ENCODE measurements around the gene PLEKHG5. TPM values are rescaled to one million over a fixed set of nuclear protein-coding genes. Genes with fewer than 3 reads are reported as not detected.

PLEKHG5 gene
- total and polyA plus RNA-seq, 4 donors, result 3.4 to 22.9 (median 10.0) TPM

DNA sequence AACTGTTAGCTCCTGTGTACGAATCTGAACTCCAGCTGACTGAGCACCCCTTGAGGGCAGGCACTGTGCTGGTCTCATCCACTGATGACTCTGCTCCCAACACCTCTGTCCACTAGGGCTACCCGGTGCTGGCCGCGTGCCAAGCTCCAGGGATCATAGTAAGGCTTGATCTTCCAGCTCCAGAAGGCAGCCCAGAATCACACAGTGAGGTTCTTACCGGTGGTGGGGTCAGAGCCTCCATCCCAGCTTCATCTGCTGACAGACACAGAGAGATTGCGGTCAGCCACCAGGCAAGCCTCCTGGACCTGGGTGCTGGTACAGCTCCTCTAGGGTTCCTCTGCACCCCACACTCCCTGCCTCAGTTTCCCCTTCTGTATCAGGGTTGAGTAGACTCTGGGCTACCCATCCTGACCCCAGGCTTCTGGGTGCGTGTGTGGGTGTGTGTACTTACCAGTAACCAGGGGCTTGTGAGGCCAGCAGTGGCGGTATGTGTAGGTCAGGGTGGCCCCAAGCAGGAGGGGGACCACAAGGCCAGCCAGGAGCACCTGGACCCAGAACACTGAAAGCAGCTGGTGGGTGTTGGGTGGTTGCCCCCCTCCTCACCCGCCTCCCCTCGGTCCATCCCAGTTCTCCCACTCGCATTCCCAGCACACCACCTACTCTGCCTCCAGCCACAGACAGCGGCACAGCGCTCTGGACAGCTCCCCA, 28.9 kb downstream of the PLEKHG5 start:
- ATAC-seq (ENCODE audit: insufficient read depth, low FRiP score), result no peak
- Histone ChIP-seq H3K4me3 (no peak overlapping the region), H3K27ac (ENCODE audit: low read depth in 1 of 2, low read length in 1 of 2) (no peak overlapping the region), H3K9ac (ENCODE audit: insufficient read depth in 1 of 2, low read length in 2 of 2) (no peak overlapping the region), H3K4me1 (ENCODE audit: control insufficient read depth in 5 of 5, insufficient read depth in 5 of 5, low read length in 5 of 5) (peaks cover 0 to 20% (median 0%) of the 10 kb centered on the region in 5 donors), H3K9me3 (ENCODE audit: control insufficient read depth in 4 of 4, insufficient read depth in 3 of 4, low read length in 3 of 4) (peaks cover 0 to 3% (median 0%) of the 10 kb centered on the region in 4 donors), H3K36me3 (ENCODE audit: control insufficient read depth in 4 of 4, insufficient read depth in 4 of 4, low read length in 4 of 4) (peaks cover 0 to 7% (median 4%) of the 10 kb centered on the region in 4 donors), H3K27me3 (ENCODE audit: control insufficient read depth in 3 of 3, insufficient read depth in 3 of 3, low read length in 2 of 3) (peaks cover 0 to 5% (median 0%) of the 10 kb centered on the region in 3 donors)
- TF ChIP-seq CTCF (IDR thresholded peaks at IDR 0.05; ENCODE audit: control extremely low read depth, extremely low read depth), result no peak
- DNase-seq, result no peak
- 90 to 93% methylated on average over 13 of the region's 13 CpGs for WGBS, 2 donors

DNA sequence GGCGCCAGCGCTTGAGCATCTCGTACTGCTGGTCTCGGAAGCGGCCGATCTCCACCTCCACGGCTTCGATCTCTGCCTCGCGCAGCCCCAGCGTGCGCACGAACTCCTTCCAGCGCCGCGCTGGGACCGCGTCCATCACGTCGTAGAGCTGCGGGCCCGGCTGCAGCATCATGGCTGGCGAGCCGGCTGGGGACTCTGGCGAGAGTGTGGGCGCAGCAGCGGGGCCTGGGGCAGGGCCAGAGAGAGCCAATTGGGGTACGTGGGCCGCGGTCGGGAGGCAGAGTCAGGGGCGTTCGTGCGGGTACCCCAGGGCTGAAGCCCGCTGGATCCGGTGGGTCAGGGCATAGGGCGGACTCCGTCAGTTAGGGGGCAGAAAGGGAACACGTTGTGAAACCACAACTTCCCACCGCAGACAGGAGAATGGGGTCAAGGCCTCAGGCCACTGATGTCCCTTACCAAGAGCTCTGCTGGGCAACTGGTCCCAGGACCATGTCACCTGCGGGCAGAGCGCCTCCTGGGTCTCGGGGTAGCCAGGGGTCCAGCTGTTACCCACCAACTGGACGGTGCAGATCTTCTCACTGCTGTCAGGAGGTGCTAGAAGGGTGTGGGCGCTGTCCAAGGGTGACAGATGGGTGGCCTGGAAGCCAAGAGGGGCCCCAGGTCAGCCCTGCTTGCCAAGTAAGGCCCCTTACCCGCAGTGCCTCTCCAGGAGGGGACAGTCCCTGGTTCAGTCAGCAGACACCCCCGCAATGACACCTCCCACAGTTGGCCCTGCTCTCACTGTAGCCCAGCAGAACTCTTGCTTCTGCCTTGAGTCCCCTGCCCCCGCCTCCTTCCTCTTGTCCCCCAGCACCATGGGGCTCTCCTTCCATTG, 29.7 kb downstream of the PLEKHG5 start:
- H3K36me3 ChIP-seq (ENCODE audit: control insufficient read depth in 4 of 4, insufficient read depth in 4 of 4, low read length in 4 of 4), result peaks cover 0 to 7% (median 4%) of the 10 kb centered on the region in 4 donors
- WGBS, 2 donors, result 89 to 92% methylated on average over 48 of the region's 48 CpGs
- H3K4me3 ChIP-seq, result no peak overlapping the region
- H3K4me1 ChIP-seq (ENCODE audit: control insufficient read depth in 5 of 5, insufficient read depth in 5 of 5, low read length in 5 of 5), result peaks cover 0 to 20% (median 0%) of the 10 kb centered on the region in 5 donors
- no peak for ATAC-seq (ENCODE audit: insufficient read depth, low FRiP score)
- H3K9me3 ChIP-seq (ENCODE audit: control insufficient read depth in 4 of 4, insufficient read depth in 3 of 4, low read length in 3 of 4), result peaks cover 0 to 3% (median 0%) of the 10 kb centered on the region in 4 donors
- peaks cover 0 to 11% (median 7%) of the 10 kb centered on the region in 3 donors for H3K27me3 ChIP-seq (ENCODE audit: control insufficient read depth in 3 of 3, insufficient read depth in 3 of 3, low read length in 2 of 3)
- no peak overlapping the region for H3K9ac ChIP-seq (ENCODE audit: insufficient read depth in 1 of 2, low read length in 2 of 2)
- no peak for TF ChIP-seq CTCF (IDR thresholded peaks at IDR 0.05; ENCODE audit: control extremely low read depth, extremely low read depth)
- H3K27ac ChIP-seq (ENCODE audit: low read depth in 1 of 2, low read length in 1 of 2), result no peak overlapping the region
- no peak for DNase-seq

- H3K27me3 ChIP-seq (ENCODE audit: control insufficient read depth in 3 of 3, insufficient read depth in 3 of 3, low read length in 2 of 3), result peaks cover 0 to 18% (median 14%) of the 10 kb centered on the region in 3 donors
- DNase-seq (peak; percentile 60 to 78 (median 74)), ATAC-seq (ENCODE audit: insufficient read depth, low FRiP score) (no peak)
- 78 to 89% methylated on average over 40 of the region's 40 CpGs for WGBS, 2 donors
- H3K9ac ChIP-seq (ENCODE audit: insufficient read depth in 1 of 2, low read length in 2 of 2), result peak overlapping the region in 1 of 2 donors; percentile 53
- peaks cover 0 to 7% (median 4%) of the 10 kb centered on the region in 4 donors for H3K36me3 ChIP-seq (ENCODE audit: control insufficient read depth in 4 of 4, insufficient read depth in 4 of 4, low read length in 4 of 4)
- H3K4me1 ChIP-seq (ENCODE audit: control insufficient read depth in 5 of 5, insufficient read depth in 5 of 5, low read length in 5 of 5), result peaks cover 0 to 20% (median 0%) of the 10 kb centered on the region in 5 donors
- H3K9me3 ChIP-seq (ENCODE audit: control insufficient read depth in 4 of 4, insufficient read depth in 3 of 4, low read length in 3 of 4), result peaks cover 0 to 6% (median 0%) of the 10 kb centered on the region in 4 donors
- H3K4me3 ChIP-seq, result no peak overlapping the region
- H3K27ac ChIP-seq (ENCODE audit: low read depth in 1 of 2, low read length in 1 of 2), result no peak overlapping the region
- TF ChIP-seq CTCF (IDR thresholded peaks at IDR 0.05; ENCODE audit: control extremely low read depth, extremely low read depth), result no peak
Measured at GRCh38 chr1:6461051-6461530, 30.4 kb downstream of the PLEKHG5 start.

Data from lung (tissue), 12 donors.